SK-N-SH (cell line): Measurements from ENCODE around the gene FUT4. TPM values are rescaled to one million over a fixed set of nuclear protein-coding genes. Genes with fewer than 3 reads are reported as not detected.
"Not testable (repeated sequence)": the region's sequence is repeated elsewhere in the genome, so short reads cannot be mapped to it uniquely, and the experiment has no call there.

ENCODE experiments used
- CTCF ChIA-PET: fragments of 300-600, 350-600 bp; formaldehyde crosslinking; extraction: SDS; loops from one replicate; lab custom pipeline; 2021; lab: Yijun Ruan, JAX
- POLR2A ChIA-PET: fragments of 350-600 bp; sonication (Branson Sonifier 250); formaldehyde crosslinking; extraction: SDS; loops from one replicate; lab custom pipeline; 2020; ENCODE audit warnings: antibody characterized with exemption, inconsistent platforms; lab: Yijun Ruan, JAX
- DNase-seq: peaks from one replicate; pipeline ENCODE4 v3.0.0; 2012
- H2AFZ ChIP-seq: fragments of 200-600 bp; sonication (generic); 2 replicates; pipeline ENCODE4 v1.8.1; 2016; ENCODE audit warnings: antibody characterized with exemption, mild to moderate bottlenecking, low read depth
- H3F3A ChIP-seq: fragments of 200-600 bp; sonication (generic); replicated peaks from 2 replicates; pipeline ENCODE3; 2016; ENCODE audit warnings: antibody characterized with exemption, mild to moderate bottlenecking; ENCODE audit not compliant: insufficient read depth
- H3K27ac ChIP-seq, 2 experiments: fragments of 200-500 bp in 1 of 2; fragments of 200-600 bp in 1 of 2; sonication (Bioruptor generic) in 1 of 2; sonication (generic), shearing (Covaris generic) in 1 of 2; 2 replicates each; pipeline versions ENCODE4 v1.5.1 to v1.6.1; 2014 to 2016; ENCODE audit warnings: low read depth in 2 of 2, inconsistent platforms in 1 of 2, low read length in 1 of 2, mild to moderate bottlenecking in 1 of 2, mixed read lengths in 1 of 2
- H3K27me3 ChIP-seq: fragments of 200-600 bp; sonication (generic), shearing (Covaris generic); 2 replicates; pipeline ENCODE4 v1.6.1; 2016; ENCODE audit warnings: mixed run types; ENCODE audit not compliant: insufficient read depth
- H3K36me3 ChIP-seq, 2 experiments: fragments of 200-500 bp in 1 of 2; fragments of 200-600 bp in 1 of 2; sonication (Bioruptor generic) in 1 of 2; sonication (generic) in 1 of 2; replicated peaks in 1 of 2; 2 replicates each; pipeline versions ENCODE3 to v1.5.1; 2014 to 2016; ENCODE audit warnings: low read length in 1 of 2, mild to moderate bottlenecking in 1 of 2; ENCODE audit not compliant: insufficient read depth in 2 of 2, control insufficient read depth in 1 of 2
- H3K4me1 ChIP-seq, 2 experiments: fragments of 200-500 bp in 1 of 2; fragments of 200-600 bp in 1 of 2; sonication (Bioruptor generic) in 1 of 2; sonication (generic), shearing (Covaris generic) in 1 of 2; 2 replicates each; pipeline versions ENCODE4 v1.5.1 to v1.6.1; 2014 to 2016; ENCODE audit warnings: low read depth in 1 of 2, low read length in 1 of 2, mixed run types in 1 of 2; ENCODE audit not compliant: insufficient read depth in 2 of 2, control insufficient read depth in 1 of 2
- H3K4me2 ChIP-seq: fragments of 200-600 bp; sonication (generic), shearing (Covaris generic); 2 replicates; pipeline ENCODE4 v1.6.1; 2017; ENCODE audit warnings: mixed run types
- H3K4me3 ChIP-seq, 2 experiments: fragments of 200-500 bp in 1 of 2; fragments of 200-600 bp in 1 of 2; sonication (Bioruptor generic) in 1 of 2; sonication (generic), shearing (Covaris generic) in 1 of 2; 2 replicates each; pipeline versions ENCODE4 v1.5.1 to v1.8.1; 2014 to 2016; ENCODE audit warnings: low read depth in 2 of 2, inconsistent platforms in 1 of 2, low read length in 1 of 2, mild to moderate bottlenecking in 1 of 2, mixed read lengths in 1 of 2, moderate library complexity in 1 of 2
- H3K79me2 ChIP-seq: fragments of 200-600 bp; sonication (generic); 2 replicates; pipeline ENCODE4 v1.8.1; 2017; ENCODE audit warnings: mild to moderate bottlenecking; ENCODE audit not compliant: insufficient read depth
- H3K9ac ChIP-seq: fragments of 200-600 bp; sonication (generic); 2 replicates; pipeline ENCODE4 v1.6.1; 2017; ENCODE audit warnings: mixed run types
- H3K9me2 ChIP-seq: fragments of 200-600 bp; sonication (generic); 2 replicates; pipeline ENCODE4 v1.6.1; 2017; ENCODE audit warnings: mixed run types
- H3K9me3 ChIP-seq: fragments of 200-600 bp; sonication (generic); 2 replicates; pipeline ENCODE4 v1.6.1; 2017; ENCODE audit warnings: mixed run types, mild to moderate bottlenecking, moderate library complexity
- H4K20me1 ChIP-seq: fragments of 200-600 bp; sonication (generic); 2 replicates; pipeline ENCODE4 v1.6.1; 2017; ENCODE audit warnings: mild to moderate bottlenecking, mixed run types; ENCODE audit not compliant: insufficient read depth
- ELF1 ChIP-seq: IDR thresholded peaks from 2 replicates; pipeline ENCODE4 v1.4.0; 2012
- GABPA ChIP-seq: IDR thresholded peaks from 2 replicates; pipeline ENCODE4 v1.4.0; 2012; ENCODE audit warnings: low read depth, mild to moderate bottlenecking
- GATA2 ChIP-seq: sonication (generic); formaldehyde crosslinking; IDR thresholded peaks from 2 replicates; pipeline ENCODE4 v1.5.0; 2020; ENCODE audit warnings: mild to moderate bottlenecking, missing genetic modification reagents
- MEF2A ChIP-seq: IDR thresholded peaks from 2 replicates; pipeline ENCODE4 v1.4.0; 2012; ENCODE audit warnings: low read depth, borderline replicate concordance
- MXI1 ChIP-seq: IDR thresholded peaks from 2 replicates; pipeline ENCODE4 v1.6.1; 2012; ENCODE audit warnings: mild to moderate bottlenecking, low read depth, low read length, improper control_type of control experiment
- TAF1 ChIP-seq: IDR thresholded peaks from 2 replicates; pipeline ENCODE4 v1.6.1; 2012; ENCODE audit warnings: low read depth, mild to moderate bottlenecking, low read length, moderate library complexity, borderline replicate concordance
- TCF12 ChIP-seq: IDR thresholded peaks from 2 replicates; pipeline ENCODE4 v1.4.0; 2012
- WGBS: methylation state at CpG from one replicate; pipeline ENCODE4 v1.1.6; 2017; ENCODE audit warnings: low lambda C conversion rate; 5-methylcytosine and 5-hydroxymethylcytosine counted together
- polyA plus RNA-seq, 3 experiments: library from polyadenylated mRNA; depleted of rRNA; stranded (reverse); fragments of >200 nt; gene quantifications; 2 replicates each; pipeline ENCODE4 v1.2.3, GENCODE V29; 2012
- TF ChIP-seq, protein P1 (sequence below): fragments of 200-600 bp; sonication (generic); IDR thresholded peaks from 2 replicates; pipeline ENCODE4 v1.6.1; 2017; ENCODE audit warnings: antibody characterized with exemption, mild to moderate bottlenecking, moderate library complexity
- TF ChIP-seq, protein P2 (sequence below): IDR thresholded peaks from 2 replicates; pipeline ENCODE4 v1.4.0; 2012; ENCODE audit warnings: low read depth, borderline replicate concordance
- TF ChIP-seq, protein P3 (sequence below): fragments of 150-350 bp; IDR thresholded peaks from 2 replicates; pipeline ENCODE4 v1.6.1; 2016; ENCODE audit warnings: mild to moderate bottlenecking, low read depth, low read length
- TF ChIP-seq, protein P4 (sequence below): IDR thresholded peaks from 2 replicates; pipeline ENCODE4 v1.4.0; 2012; ENCODE audit warnings: low read depth, borderline replicate concordance

Gene FUT4
- polyA plus RNA-seq, 1 of the 3 experiments (the other 2 are of a cell fraction): 1.9 TPM

DNA sequence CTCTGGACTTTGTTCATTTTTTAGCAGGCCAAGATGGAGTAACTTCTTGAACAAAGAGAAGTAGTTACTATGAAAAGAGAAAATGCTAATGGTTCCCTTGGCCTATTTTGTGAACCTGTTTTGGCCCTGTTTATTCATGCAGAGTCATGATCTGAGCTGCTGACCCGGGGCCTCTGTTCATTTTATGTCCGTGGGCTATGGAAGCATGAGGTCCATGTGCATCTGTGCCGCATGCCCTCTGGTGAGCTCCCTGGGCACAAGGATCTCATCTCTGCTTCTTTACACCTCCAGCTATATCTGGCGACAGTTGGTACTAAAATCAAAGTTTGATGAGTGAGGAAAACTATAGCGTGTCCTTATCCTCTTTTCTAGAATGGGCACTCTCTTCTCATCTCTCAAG is 24.5 kb downstream of the FUT4 start:
- peaks cover 0 to 7% of the 10 kb centered on the region in 2 experiments; a peak in 3 of 4 replicates for H3K4me1 ChIP-seq
- CTCF ChIA-PET: no interaction called here

DNA sequence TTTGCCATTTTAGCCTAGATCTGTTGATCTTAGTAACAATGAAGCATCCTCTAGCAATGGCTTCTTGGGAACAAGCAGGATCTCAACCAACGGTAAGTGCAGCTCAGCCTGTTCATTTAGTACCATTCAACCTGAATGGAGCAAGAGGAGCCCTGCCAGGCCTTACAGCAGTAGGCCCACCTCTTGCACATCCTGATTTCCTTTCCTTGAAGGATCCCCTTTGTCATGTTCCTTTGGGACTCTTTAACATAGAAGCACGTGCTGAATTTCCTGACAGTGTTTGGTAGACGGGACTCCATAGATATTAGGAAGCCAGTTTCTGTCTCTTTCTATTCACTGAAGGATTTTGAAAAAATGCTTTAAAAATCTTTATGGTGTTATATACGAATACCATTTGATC is 25.0 kb downstream of the FUT4 start:
- no peaks in the 10 kb centered on the region for H3K9me2 ChIP-seq
- 91% methylated on average over 4 of the region's 4 CpGs for WGBS
- POLR2A ChIA-PET: no interaction called here

More for the DNA sequence above, 24.5 kb downstream of the FUT4 start:
- no peak overlapping the region for H3K27ac ChIP-seq
- no peaks in the 10 kb centered on the region for H3K9me3 ChIP-seq
- H3K4me3 ChIP-seq: no peak overlapping the region
- WGBS: 96% methylated on average over 5 of the region's 5 CpGs
- H2AFZ ChIP-seq: no peak overlapping the region
- no peaks in the 10 kb centered on the region for H3K27me3 ChIP-seq
- DNase-seq: no peak
- no peak overlapping the region for H3K9ac ChIP-seq
- TF ChIP-seq ELF1: no peak
- TF ChIP-seq, protein P1, sequence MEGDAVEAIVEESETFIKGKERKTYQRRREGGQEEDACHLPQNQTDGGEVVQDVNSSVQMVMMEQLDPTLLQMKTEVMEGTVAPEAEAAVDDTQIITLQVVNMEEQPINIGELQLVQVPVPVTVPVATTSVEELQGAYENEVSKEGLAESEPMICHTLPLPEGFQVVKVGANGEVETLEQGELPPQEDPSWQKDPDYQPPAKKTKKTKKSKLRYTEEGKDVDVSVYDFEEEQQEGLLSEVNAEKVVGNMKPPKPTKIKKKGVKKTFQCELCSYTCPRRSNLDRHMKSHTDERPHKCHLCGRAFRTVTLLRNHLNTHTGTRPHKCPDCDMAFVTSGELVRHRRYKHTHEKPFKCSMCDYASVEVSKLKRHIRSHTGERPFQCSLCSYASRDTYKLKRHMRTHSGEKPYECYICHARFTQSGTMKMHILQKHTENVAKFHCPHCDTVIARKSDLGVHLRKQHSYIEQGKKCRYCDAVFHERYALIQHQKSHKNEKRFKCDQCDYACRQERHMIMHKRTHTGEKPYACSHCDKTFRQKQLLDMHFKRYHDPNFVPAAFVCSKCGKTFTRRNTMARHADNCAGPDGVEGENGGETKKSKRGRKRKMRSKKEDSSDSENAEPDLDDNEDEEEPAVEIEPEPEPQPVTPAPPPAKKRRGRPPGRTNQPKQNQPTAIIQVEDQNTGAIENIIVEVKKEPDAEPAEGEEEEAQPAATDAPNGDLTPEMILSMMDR: no peak
- no peak for TF ChIP-seq TCF12
- TF ChIP-seq GABPA: no peak
- TF ChIP-seq MXI1: no peak
- TF ChIP-seq TAF1: no peak
- TF ChIP-seq, protein P2, sequence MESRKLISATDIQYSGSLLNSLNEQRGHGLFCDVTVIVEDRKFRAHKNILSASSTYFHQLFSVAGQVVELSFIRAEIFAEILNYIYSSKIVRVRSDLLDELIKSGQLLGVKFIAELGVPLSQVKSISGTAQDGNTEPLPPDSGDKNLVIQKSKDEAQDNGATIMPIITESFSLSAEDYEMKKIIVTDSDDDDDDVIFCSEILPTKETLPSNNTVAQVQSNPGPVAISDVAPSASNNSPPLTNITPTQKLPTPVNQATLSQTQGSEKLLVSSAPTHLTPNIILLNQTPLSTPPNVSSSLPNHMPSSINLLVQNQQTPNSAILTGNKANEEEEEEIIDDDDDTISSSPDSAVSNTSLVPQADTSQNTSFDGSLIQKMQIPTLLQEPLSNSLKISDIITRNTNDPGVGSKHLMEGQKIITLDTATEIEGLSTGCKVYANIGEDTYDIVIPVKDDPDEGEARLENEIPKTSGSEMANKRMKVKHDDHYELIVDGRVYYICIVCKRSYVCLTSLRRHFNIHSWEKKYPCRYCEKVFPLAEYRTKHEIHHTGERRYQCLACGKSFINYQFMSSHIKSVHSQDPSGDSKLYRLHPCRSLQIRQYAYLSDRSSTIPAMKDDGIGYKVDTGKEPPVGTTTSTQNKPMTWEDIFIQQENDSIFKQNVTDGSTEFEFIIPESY: no peak
- TF ChIP-seq GATA2 (CRISPR knock-in tag): no peak
- POLR2A ChIA-PET: no interaction called here
- no peaks in the 10 kb centered on the region for H3F3A ChIP-seq
- no peaks in the 10 kb centered on the region for H3K9me2 ChIP-seq
- no peaks in the 10 kb centered on the region for H3K79me2 ChIP-seq
- H3K4me2 ChIP-seq: no peak overlapping the region
- H4K20me1 ChIP-seq: no peaks in the 10 kb centered on the region
- H3K36me3 ChIP-seq: no peaks in the 10 kb centered on the region

DNA sequence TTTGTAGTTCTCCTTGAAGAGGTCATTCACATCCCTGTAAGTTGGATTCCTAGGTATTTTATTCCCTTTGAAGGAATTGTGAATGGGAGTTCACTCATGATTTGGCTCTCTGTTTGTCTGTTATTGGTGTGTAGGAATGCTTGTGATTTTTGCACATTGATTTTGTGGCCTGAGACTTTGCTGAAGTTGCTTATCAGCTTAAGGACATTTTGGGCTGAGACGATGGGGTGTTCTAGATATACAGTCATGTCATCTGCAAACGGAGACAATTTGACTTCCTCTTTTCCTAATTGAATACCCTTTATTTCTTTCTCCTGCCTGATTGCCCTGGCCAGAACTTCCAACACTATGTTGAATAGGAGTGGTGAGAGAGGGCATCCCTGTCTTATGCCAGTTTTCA is 29.3 kb downstream of the FUT4 start:
- H3K9me3 ChIP-seq, H3K36me3 ChIP-seq, H4K20me1 ChIP-seq, H3K27me3 ChIP-seq, H3K4me1 ChIP-seq, H3K9me2 ChIP-seq, H3F3A ChIP-seq, POLR2A ChIA-PET, H2AFZ ChIP-seq, H3K79me2 ChIP-seq, H3K4me2 ChIP-seq, H3K9ac ChIP-seq, H3K27ac ChIP-seq, CTCF ChIA-PET, H3K4me3 ChIP-seq, DNase-seq: not testable (repeated sequence)
- WGBS: 92% methylated on average over 2 of the region's 2 CpGs

More for the DNA sequence above, 25.0 kb downstream of the FUT4 start:
- no peaks in the 10 kb centered on the region for H3K36me3 ChIP-seq
- no peak overlapping the region for H3K4me2 ChIP-seq
- peaks cover 0 to 3% of the 10 kb centered on the region in 2 experiments; a peak in 1 of 4 replicates for H3K4me1 ChIP-seq
- H3F3A ChIP-seq: no peaks in the 10 kb centered on the region
- H4K20me1 ChIP-seq: no peaks in the 10 kb centered on the region
- no peak for DNase-seq
- H3K4me3 ChIP-seq: no peak overlapping the region
- H2AFZ ChIP-seq: no peak overlapping the region
- no peaks in the 10 kb centered on the region for H3K9me3 ChIP-seq
- CTCF ChIA-PET: no interaction called here
- no peak overlapping the region for H3K9ac ChIP-seq
- H3K27me3 ChIP-seq: no peaks in the 10 kb centered on the region
- H3K79me2 ChIP-seq: no peaks in the 10 kb centered on the region
- TF ChIP-seq, protein P3, sequence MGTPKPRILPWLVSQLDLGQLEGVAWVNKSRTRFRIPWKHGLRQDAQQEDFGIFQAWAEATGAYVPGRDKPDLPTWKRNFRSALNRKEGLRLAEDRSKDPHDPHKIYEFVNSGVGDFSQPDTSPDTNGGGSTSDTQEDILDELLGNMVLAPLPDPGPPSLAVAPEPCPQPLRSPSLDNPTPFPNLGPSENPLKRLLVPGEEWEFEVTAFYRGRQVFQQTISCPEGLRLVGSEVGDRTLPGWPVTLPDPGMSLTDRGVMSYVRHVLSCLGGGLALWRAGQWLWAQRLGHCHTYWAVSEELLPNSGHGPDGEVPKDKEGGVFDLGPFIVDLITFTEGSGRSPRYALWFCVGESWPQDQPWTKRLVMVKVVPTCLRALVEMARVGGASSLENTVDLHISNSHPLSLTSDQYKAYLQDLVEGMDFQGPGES: no peak
- TF ChIP-seq, protein P4, sequence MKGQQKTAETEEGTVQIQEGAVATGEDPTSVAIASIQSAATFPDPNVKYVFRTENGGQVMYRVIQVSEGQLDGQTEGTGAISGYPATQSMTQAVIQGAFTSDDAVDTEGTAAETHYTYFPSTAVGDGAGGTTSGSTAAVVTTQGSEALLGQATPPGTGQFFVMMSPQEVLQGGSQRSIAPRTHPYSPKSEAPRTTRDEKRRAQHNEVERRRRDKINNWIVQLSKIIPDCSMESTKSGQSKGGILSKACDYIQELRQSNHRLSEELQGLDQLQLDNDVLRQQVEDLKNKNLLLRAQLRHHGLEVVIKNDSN: no peak
- no peak for TF ChIP-seq MEF2A
- no peak overlapping the region for H3K27ac ChIP-seq
